Neural crest cell (in vitro differentiated cells): ENCODE results near the gene DOCK3. TPM values are rescaled to one million over a fixed set of nuclear protein-coding genes. Genes with fewer than 3 reads are reported as not detected.
A peak's percentile ranks its signal among the peaks of the same experiment; 100 is the strongest.

Experiments
- DNase-seq: peaks from one replicate; pipeline ENCODE4 v3.0.0; 2021; ENCODE audit warnings: low read depth, mixed read lengths, low spot score
- H3K27ac Mint-ChIP-seq: one replicate; pipeline ENCODE4 v1.8.0; 2021; ENCODE audit warnings: mild to moderate bottlenecking, mixed read lengths; ENCODE audit not compliant: unreplicated experiment
- H3K27me3 Mint-ChIP-seq: 2 replicates; pipeline ENCODE4 v1.8.0; 2021; ENCODE audit warnings: low read depth, mild to moderate bottlenecking, mixed read lengths
- H3K36me3 Mint-ChIP-seq: 2 replicates; pipeline ENCODE4 v1.8.0; 2021; ENCODE audit warnings: low read depth, mild to moderate bottlenecking, mixed read lengths
- H3K4me1 Mint-ChIP-seq: 2 replicates; pipeline ENCODE4 v1.8.0; 2021; ENCODE audit warnings: mixed read lengths
- H3K4me3 Mint-ChIP-seq: one replicate; pipeline ENCODE4 v1.8.0; 2021; ENCODE audit warnings: mild to moderate bottlenecking, mixed read lengths
- H3K9me3 Mint-ChIP-seq: 2 replicates; pipeline ENCODE4 v1.8.0; 2021; ENCODE audit warnings: mixed read lengths
- total RNA-seq: library from RNA; stranded (reverse); gene quantifications from 2 replicates; pipeline ENCODE4 v1.2.1, GENCODE V29; 2021
- TF ChIP-seq, protein P1 (sequence below): fragments of 200-600 bp; sonication (generic); conservative IDR thresholded peaks from 2 replicates; pipeline ENCODE4 v1.5.0; 2021; ENCODE audit warnings: antibody characterized with exemption, mild to moderate bottlenecking

DOCK3 gene
- total RNA-seq, 1 donor from 2014 or later: 5.0 TPM

DNA sequence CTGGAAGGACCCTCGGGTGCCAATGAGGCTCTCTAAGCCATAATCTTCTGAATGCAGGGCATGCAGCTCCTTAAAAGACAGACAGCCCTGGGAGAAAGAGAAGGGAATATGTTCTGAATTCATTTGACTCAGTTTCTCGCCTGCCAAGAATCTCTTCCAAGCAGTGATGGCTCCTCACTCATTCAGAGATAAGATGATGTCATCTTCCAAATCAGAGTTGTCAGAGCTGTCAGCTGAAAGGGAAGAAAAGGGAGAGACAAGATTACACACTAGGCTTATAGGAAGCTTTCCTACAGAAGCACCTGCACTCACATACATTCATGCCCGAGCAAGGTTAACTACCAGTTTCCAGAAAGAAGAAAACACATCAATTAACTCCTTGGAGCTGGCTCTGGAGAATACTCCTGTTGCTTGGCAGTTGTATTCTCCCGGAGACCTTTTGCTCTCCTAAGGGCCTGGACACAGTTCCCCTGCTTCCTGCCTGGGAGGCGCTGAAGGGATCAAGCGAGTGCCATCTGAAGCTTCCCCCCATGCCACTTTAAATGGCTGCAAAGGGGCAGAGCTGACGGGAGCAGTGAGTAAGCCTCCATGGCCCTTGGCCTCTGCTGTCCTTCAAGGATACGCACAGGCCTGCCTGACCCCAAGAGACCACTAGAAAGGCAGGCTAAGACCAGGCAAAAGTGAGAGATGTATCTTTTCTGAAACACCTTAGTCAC, 724.0 kb downstream of the DOCK3 start:
- H3K4me1 Mint-ChIP-seq: peaks cover 25% of the 10 kb centered on the region
- TF ChIP-seq, protein P1, sequence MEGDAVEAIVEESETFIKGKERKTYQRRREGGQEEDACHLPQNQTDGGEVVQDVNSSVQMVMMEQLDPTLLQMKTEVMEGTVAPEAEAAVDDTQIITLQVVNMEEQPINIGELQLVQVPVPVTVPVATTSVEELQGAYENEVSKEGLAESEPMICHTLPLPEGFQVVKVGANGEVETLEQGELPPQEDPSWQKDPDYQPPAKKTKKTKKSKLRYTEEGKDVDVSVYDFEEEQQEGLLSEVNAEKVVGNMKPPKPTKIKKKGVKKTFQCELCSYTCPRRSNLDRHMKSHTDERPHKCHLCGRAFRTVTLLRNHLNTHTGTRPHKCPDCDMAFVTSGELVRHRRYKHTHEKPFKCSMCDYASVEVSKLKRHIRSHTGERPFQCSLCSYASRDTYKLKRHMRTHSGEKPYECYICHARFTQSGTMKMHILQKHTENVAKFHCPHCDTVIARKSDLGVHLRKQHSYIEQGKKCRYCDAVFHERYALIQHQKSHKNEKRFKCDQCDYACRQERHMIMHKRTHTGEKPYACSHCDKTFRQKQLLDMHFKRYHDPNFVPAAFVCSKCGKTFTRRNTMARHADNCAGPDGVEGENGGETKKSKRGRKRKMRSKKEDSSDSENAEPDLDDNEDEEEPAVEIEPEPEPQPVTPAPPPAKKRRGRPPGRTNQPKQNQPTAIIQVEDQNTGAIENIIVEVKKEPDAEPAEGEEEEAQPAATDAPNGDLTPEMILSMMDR: no peak
- peaks cover 3% of the 10 kb centered on the region for H3K27me3 Mint-ChIP-seq
- no peak overlapping the region for H3K27ac Mint-ChIP-seq
- peaks cover 22% of the 10 kb centered on the region for H3K36me3 Mint-ChIP-seq
- no peak for DNase-seq
- H3K9me3 Mint-ChIP-seq: no peaks in the 10 kb centered on the region
- H3K4me3 Mint-ChIP-seq: no peak overlapping the region

DNA sequence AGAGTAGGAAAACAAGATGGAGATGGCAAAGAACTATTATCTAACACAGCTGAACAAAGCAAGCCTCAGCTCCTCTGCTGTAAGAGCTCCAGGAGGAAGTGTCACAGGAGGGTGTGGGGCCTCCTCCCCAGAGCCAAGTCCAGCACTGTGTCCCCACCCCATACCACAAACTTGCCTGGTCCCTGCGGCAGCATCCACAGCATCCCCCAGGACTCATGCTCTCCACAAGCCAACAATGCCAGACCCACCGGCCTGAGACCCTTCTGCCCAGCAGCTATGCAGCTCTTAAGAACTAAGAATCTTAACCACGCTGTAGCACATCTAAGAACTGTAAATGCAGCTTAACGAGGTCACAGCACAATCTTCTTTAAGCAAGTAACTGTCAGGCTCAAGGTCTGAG, 725.4 kb downstream of the DOCK3 start:
- H3K36me3 Mint-ChIP-seq: peaks cover 10% of the 10 kb centered on the region
- no peaks in the 10 kb centered on the region for H3K27me3 Mint-ChIP-seq
- H3K4me1 Mint-ChIP-seq: peaks cover 11% of the 10 kb centered on the region
- no peaks in the 10 kb centered on the region for H3K9me3 Mint-ChIP-seq
- no peak overlapping the region for H3K27ac Mint-ChIP-seq
- peak overlapping the region; percentile 11 for H3K4me3 Mint-ChIP-seq
- TF ChIP-seq, protein P1: no peak
- DNase-seq: no peak

DNA sequence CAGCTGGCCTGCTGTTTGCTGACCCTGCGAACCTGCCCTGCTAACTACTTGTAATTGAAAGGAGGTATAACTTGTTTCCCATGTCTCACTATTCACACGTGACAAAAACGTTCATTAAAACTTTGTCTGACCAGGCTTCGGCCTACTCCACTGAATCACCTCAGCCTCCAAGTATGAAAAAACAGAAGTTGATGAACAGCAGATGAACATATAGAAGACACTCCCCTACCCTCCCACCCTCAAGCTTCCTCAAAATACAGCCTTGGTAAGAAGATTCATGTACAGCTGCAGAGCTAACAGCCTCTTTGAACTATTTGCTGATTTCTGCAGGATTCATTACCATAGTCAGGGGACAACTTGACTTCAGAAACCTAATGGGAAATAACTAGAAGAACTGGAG, 727.0 kb downstream of the DOCK3 start:
- H3K27me3 Mint-ChIP-seq: no peaks in the 10 kb centered on the region
- DNase-seq: no peak
- H3K4me3 Mint-ChIP-seq: no peak overlapping the region
- TF ChIP-seq, protein P1: no peak
- peaks cover 5% of the 10 kb centered on the region for H3K4me1 Mint-ChIP-seq
- no peaks in the 10 kb centered on the region for H3K9me3 Mint-ChIP-seq
- H3K36me3 Mint-ChIP-seq: peaks cover 11% of the 10 kb centered on the region
- H3K27ac Mint-ChIP-seq: no peak overlapping the region

DNA sequence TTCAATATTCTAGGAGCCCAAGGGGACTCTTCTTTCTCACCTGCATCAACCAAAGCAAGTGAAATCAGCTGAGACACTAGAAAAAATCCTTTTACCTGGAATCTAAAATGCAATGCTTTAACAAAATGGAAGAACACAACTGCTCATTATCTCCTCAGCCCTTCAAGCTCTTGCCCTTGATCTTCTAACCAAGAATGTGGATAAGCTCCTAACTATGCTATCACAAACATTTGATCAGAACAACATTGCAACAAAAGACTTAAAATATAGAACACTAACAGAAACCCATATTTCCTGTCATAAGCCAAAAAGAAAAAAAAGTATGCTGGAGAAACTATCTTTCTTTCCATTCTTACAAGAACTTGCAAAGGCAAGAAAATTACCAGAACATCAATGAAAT, 728.9 kb downstream of the DOCK3 start:
- Mint-ChIP-seq H3K4me1 (no peaks in the 10 kb centered on the region), H3K36me3 (peaks cover 11% of the 10 kb centered on the region), H3K4me3 (no peak overlapping the region), H3K27ac (no peak overlapping the region), H3K9me3 (no peaks in the 10 kb centered on the region), H3K27me3 (no peaks in the 10 kb centered on the region)
- no peak for DNase-seq
- TF ChIP-seq, protein P1: no peak

DNA sequence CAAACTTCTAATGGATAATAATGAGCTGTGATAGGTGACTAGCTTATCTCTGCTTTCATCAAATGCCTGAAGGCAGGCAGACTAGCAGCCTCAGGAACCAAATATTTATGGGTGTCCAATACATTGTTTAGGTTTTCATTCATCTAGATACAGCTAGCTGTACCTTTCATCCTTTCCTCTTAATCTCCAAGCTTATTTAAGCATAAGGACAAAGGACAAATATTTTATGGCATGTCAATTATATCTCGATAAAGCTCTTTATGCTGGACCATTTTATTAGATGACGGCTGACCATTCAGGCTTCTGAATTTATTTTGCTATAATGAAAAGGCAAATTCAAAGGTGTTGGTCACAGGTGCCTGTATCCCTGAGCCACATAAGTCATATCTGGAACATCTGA, 733.3 kb downstream of the DOCK3 start:
- Mint-ChIP-seq H3K4me3 (no peak overlapping the region), H3K27ac (no peak overlapping the region), H3K27me3 (no peaks in the 10 kb centered on the region)

More for the DNA sequence above, 733.3 kb downstream of the DOCK3 start:
- DNase-seq: no peak
- Mint-ChIP-seq H3K36me3 (peaks cover 13% of the 10 kb centered on the region), H3K4me1 (no peaks in the 10 kb centered on the region), H3K9me3 (no peaks in the 10 kb centered on the region)
- TF ChIP-seq, protein P1: no peak
